ENCODE measurements around the gene ICAM5. TPM values are rescaled to one million over a fixed set of nuclear protein-coding genes. Genes with fewer than 3 reads are reported as not detected.
A peak's percentile ranks its signal among the peaks of the same experiment; 100 is the strongest.

ICAM5 gene
- total RNA-seq, 4 donors from 2014 or later, result 0.31 to 1.1 (median 0.53) TPM

DNA sequence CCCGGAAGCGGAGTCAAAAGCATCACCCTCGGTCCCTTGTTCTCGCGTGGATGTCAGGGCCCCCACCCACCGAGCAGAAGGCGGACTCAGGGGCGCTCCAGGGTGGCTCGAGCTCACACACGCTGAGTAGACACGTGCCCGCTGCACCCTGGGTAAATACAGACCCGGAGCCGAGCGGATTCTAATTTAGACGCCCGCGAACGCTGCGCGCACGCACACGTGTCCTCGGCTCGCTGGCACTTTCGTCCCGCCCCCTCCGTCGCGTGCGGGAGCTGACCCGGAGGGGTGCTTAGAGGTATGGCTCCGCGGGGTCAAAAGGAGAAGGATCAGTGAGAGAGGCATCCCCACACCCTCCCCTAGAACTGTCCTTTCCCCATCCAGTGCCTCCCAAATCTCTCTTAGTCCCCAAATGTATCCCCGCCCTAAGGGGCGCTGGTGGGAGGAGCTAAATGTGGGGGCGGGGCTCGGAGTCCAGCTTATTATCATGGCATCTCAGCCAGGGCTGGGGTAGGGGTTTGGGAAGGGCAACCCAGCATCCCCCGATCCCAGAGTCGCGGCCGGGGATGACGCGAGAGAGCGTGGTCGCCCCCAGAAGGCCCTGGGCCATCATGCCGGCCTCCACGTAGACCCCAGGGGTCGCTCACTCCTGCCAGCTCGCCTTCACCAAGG, 451 bp upstream of the ICAM5 start:
- no peak for ATAC-seq (ENCODE audit: low FRiP score)
- TF ChIP-seq, protein P1, sequence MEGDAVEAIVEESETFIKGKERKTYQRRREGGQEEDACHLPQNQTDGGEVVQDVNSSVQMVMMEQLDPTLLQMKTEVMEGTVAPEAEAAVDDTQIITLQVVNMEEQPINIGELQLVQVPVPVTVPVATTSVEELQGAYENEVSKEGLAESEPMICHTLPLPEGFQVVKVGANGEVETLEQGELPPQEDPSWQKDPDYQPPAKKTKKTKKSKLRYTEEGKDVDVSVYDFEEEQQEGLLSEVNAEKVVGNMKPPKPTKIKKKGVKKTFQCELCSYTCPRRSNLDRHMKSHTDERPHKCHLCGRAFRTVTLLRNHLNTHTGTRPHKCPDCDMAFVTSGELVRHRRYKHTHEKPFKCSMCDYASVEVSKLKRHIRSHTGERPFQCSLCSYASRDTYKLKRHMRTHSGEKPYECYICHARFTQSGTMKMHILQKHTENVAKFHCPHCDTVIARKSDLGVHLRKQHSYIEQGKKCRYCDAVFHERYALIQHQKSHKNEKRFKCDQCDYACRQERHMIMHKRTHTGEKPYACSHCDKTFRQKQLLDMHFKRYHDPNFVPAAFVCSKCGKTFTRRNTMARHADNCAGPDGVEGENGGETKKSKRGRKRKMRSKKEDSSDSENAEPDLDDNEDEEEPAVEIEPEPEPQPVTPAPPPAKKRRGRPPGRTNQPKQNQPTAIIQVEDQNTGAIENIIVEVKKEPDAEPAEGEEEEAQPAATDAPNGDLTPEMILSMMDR (IDR thresholded peaks at IDR 0.05), result no peak
- no peak for DNase-seq (ENCODE audit: low spot score)

DNA sequence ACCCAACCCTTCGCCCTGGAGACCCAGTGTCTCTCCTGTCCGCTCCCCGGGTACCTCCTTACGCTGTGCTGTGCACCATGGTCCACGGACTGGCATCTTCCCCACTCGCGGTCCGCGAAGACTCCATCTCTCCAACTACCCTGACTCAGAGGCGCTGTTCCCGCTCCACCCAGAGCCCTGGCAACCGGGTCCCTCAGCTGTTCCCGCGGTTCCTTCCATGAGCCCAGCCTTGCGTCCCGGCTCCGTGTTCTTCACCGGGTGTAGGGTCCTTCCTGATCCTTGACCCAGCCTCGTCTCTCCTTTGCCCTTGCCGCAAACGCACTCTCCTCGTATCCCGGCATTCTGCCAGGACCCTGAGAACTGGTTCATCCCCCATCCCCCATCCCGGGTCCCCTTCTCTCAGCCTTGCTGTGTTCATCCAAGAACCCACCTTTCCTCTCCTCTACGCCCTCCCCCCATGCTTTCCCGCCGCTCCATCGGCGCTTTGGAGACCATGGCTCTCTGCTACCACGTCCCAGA, 664 bp downstream of the ICAM5 start:
- ATAC-seq (ENCODE audit: low FRiP score) (no peak), DNase-seq (ENCODE audit: low spot score) (no peak)
- TF ChIP-seq, protein P1 (IDR thresholded peaks at IDR 0.05), result no peak

DNA sequence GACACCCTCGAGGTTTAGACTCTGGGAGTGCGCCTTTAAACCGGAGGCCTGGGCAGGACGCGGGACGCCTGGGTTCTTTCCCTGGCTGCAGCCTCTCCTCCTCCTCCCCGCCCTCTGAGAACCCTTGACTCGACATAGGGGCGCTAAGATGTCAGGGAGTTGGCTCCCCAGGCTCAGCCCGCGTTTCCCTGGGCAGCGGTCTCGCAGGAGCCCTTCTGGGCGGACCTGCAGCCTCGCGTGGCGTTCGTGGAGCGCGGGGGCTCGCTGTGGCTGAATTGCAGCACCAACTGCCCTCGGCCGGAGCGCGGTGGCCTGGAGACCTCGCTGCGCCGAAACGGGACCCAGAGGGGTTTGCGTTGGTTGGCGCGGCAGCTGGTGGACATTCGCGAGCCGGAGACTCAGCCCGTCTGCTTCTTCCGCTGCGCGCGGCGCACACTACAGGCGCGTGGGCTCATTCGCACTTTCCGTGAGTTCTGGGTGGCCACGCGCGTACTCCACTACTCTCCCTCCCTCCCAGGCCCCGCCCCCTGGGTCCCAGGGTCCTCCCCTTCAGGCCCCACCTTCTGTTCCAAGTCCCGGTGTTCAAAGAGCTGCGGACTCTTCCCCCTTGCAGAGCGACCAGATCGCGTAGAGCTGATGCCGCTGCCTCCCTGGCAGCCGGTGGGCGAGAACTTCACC, 1.3 kb downstream of the ICAM5 start:
- ATAC-seq (ENCODE audit: low FRiP score), result no peak
- no peak for DNase-seq (ENCODE audit: low spot score)
- TF ChIP-seq, protein P1 (IDR thresholded peaks at IDR 0.05), result no peak

DNA sequence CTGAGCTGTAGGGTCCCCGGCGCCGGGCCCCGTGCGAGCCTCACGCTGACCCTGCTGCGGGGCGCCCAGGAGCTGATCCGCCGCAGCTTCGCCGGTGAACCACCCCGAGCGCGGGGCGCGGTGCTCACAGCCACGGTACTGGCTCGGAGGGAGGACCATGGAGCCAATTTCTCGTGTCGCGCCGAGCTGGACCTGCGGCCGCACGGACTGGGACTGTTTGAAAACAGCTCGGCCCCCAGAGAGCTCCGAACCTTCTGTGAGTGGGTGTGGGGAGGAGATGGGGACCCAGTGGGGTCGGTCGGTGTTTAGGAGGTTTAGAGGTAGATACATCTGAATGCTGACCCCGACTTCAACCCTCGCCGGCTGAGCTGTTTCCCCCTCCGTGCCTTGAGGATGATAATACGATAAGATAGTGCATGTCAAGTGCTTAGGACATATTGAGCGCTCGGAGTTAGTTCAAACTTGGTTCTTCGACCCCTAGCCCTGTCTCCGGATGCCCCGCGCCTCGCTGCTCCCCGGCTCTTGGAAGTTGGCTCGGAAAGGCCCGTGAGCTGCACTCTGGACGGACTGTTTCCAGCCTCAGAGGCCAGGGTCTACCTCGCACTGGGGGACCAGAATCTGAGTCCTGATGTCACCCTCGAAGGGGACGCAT, 1.9 kb downstream of the ICAM5 start:
- TF ChIP-seq, protein P1 (IDR thresholded peaks at IDR 0.05), result no peak
- DNase-seq (ENCODE audit: low spot score) (no peak), ATAC-seq (ENCODE audit: low FRiP score) (no peak)

DNA sequence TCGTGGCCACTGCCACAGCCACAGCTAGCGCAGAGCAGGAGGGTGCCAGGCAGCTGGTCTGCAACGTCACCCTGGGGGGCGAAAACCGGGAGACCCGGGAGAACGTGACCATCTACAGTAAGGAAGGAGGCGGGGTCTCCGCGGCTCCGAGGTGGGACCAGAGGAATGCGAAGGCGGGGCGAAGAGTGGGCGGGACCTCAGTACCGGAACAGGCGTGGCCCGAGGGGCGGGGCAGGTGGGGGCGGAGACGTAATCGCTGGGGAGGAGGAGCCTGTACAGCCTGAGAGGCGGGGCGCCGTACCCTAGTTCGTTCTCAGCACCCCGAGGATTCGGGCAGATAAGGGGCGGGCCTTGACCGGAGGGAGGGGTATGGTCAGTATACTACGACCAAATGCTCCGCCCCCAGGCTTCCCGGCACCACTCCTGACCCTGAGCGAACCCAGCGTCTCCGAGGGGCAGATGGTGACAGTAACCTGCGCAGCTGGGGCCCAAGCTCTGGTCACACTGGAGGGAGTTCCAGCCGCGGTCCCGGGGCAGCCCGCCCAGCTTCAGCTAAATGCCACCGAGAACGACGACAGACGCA, 2.5 kb downstream of the ICAM5 start:
- ATAC-seq (ENCODE audit: low FRiP score), result peak; percentile 58
- TF ChIP-seq, protein P1 (IDR thresholded peaks at IDR 0.05), result no peak
- peak; percentile 66 for DNase-seq (ENCODE audit: low spot score)

DNA sequence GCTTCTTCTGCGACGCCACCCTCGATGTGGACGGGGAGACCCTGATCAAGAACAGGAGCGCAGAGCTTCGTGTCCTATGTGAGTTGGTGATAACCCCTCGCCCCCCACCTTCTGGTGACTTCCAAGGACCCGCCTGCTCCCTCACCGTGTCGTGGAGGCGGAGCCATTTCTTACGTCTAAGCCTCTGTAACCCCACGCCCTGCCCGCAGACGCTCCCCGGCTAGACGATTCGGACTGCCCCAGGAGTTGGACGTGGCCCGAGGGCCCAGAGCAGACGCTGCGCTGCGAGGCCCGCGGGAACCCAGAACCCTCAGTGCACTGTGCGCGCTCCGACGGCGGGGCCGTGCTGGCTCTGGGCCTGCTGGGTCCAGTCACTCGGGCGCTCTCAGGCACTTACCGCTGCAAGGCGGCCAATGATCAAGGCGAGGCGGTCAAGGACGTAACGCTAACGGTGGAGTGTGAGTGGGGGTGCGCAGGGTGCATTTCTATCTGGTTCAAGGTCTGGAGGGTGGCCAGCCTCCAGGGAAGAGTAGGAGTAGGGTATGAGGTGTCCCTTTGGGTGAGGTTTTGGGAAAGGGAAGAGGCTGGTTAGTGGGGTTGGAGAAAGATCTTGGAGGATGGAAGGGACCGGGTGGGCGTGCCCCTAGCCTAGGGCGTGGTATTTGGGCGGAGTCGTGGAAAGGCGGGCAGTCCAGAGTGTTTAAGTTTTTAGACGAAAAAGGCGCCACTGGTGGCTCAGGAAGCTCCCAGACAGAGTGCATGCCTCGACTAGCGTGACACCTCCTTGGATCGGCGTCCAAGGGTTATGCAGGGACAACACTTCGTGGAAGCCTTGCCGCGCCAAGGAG, 3.3 kb downstream of the ICAM5 start:
- TF ChIP-seq, protein P1 (IDR thresholded peaks at IDR 0.05), result no peak
- DNase-seq (ENCODE audit: low spot score), result no peak
- no peak for ATAC-seq (ENCODE audit: low FRiP score)
